Stromal cell of bone marrow (primary cell): ENCODE results near the gene KCNK7.

ENCODE experiments used
- DNase-seq: peaks from one replicate; pipeline ENCODE4 v3.0.0-alpha.2; 2012; ENCODE audit warnings: low read depth

The KCNK7 gene

GRCh38 chr11:65556470-65557279 lies 38.9 kb downstream of the KCNK7 start:
- DNase-seq: no peak

- peak; percentile 87 for DNase-seq
These were observed 39.8 kb downstream of the KCNK7 start for GRCh38 chr11:65555693-65556231.

GRCh38 chr11:65554842-65555430 lies 40.7 kb downstream of the KCNK7 start:
- no peak for DNase-seq

GRCh38 chr11:65554057-65554818 lies 41.4 kb downstream of the KCNK7 start:
- DNase-seq: no peak

- DNase-seq: no peak
These were observed 42.1 kb downstream of the KCNK7 start for GRCh38 chr11:65553301-65554001.

- DNase-seq: no peak
These were observed 43.1 kb downstream of the KCNK7 start for GRCh38 chr11:65552388-65552951.

- no peak for DNase-seq
These were observed 43.8 kb downstream of the KCNK7 start for GRCh38 chr11:65551572-65552387.

- no peak for DNase-seq
These were observed 46.5 kb downstream of the KCNK7 start for GRCh38 chr11:65549096-65549495.

GRCh38 chr11:65548395-65548794 lies 47.2 kb downstream of the KCNK7 start:
- no peak for DNase-seq

GRCh38 chr11:65547446-65548125 lies 48.0 kb downstream of the KCNK7 start:
- DNase-seq: no peak

GRCh38 chr11:65546217-65546958 lies 49.2 kb downstream of the KCNK7 start:
- DNase-seq: no peak

GRCh38 chr11:65545853-65546216 lies 49.8 kb downstream of the KCNK7 start:
- no peak for DNase-seq
